ENCODE results near the gene C9orf43.
"Not testable (repeated sequence)": the region's sequence is repeated elsewhere in the genome, so short reads cannot be mapped to it uniquely, and the experiment has no call there.

The C9orf43 gene, protein sequence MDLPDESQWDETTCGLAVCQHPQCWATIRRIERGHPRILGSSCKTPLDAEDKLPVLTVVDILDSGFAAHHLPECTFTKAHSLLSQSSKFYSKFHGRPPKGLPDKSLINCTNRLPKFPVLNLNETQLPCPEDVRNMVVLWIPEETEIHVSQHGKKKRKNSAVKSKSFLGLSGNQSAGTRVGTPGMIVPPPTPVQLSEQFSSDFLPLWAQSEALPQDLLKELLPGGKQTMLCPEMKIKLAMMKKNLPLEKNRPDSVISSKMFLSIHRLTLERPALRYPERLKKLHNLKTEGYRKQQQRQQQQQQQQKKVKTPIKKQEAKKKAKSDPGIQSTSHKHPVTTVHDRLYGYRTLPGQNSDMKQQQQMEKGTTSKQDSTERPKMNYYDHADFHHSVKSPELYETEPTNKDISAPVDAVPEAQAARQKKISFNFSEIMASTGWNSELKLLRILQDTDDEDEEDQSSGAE

DNA sequence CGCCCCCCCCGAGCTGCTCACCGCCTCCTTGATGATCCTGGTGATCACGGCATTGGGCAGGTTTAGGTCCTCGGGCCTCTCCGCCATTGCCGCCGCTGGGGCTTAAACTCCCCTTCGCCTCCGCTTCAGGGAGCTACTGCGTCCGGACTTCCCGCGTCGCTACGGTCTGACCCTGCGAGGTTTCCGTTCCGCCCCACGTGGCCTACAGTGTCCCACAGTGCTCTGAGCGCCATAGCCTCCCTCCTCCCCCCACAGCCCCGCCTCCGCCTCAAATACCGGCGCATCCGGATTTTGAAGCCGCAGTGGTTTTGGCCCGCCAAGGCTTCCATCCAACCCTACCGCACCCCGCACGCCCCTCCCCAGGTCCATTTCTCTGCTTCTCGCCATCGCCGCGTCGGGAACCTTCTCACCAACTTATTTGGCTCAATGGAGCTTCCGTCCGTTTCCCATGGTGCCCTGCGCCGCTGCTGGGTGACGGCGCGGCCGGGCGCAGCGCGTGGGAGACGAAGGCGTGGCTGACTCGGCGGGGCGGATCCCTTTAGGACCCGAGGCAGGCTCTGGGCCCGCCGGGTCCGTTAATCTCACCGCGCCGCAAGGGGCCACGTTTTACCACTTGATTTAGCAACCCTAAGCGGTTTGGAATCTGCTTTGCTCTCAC, at the start of gene C9orf43, which contains the start of gene POLE3:
TSS of gene C9orf43 (plus strand) at position 541 of the 658 bp plus-strand sequence. CDS start 2,747 bp downstream, outside the sequence.
TSS of gene POLE3 (minus strand) at position 469 of the 658 bp plus-strand sequence. CDS start at position 87, 382 bp downstream.
- Mint-ChIP-seq H3K4me3 (peak within 1 kb of the TSS; percentile 94), H3K27me3 (no peaks in the 10 kb centered on the region), H3K4me1 (ENCODE audit: low read depth) (peaks cover 37% of the 10 kb centered on the region), H3K9me3 (no peaks in the 10 kb centered on the region), H3K36me3 (ENCODE audit: low read depth) (peaks cover 49% of the 10 kb centered on the region), H3K27ac (peak within 1 kb of the TSS; percentile 99)
- DNase-seq = peak; percentile 98

DNA sequence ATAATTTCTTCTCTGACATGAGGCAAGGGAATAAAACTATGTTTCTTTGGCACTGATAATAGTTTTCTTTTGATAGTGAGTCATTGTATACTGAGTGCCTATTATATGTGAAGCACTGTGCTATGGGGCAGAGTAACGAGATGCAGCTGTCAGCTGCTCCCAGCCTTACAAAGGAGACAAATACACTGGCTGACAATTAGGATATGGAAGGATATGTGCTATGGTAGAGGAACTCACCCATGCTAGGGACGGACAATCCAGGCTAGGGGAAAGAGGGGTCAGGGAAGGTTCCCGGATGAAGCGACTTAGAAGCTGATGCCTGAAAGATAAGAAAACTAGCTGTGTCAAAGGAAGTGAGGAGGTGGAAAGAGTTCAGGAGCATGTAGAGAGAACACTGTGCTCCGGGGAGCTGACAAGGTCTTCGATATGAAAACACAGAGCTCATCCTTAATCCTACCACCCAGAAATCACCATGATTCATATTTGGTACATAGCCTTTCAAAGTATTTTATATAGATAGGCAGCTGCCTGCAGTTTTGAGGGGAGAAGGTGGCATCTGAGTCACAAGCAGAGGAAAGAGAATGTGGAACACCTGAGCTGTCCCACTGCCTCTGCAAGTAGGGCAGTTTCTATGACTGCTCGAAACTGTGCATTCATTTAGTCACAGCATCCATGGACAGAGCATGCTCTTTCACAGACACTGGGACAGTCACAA, 49.1 kb upstream of the C9orf43 start:
- Mint-ChIP-seq H3K36me3 (ENCODE audit: low read depth) (no peaks in the 10 kb centered on the region), H3K9me3 (no peaks in the 10 kb centered on the region), H3K27me3 (peaks cover 4% of the 10 kb centered on the region), H3K4me1 (ENCODE audit: low read depth) (peaks cover 14% of the 10 kb centered on the region), H3K4me3 (no peak overlapping the region), H3K27ac (peak overlapping the region; percentile 71)
- DNase-seq = no peak

DNA sequence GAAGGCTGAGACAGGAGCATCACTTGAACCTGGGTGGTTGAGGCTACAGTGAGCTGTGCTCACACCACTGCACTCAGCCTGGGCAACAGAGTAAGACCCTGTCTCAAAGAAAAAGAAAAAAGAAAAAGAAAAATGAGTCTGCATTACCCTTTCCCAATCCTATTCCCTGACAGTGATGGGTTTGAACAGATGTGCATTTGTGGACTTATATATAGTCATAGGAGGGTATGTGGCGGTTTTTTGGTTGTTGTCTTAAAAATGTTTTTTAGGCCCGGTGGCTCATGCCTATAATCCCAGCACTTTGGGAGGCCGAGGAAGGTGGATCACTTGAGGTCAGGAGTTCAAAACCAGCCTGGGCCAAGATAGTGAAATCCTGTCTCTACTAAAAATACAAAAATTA, 47.2 kb upstream of the C9orf43 start:
- no peak overlapping the region for H3K27ac Mint-ChIP-seq

DNA sequence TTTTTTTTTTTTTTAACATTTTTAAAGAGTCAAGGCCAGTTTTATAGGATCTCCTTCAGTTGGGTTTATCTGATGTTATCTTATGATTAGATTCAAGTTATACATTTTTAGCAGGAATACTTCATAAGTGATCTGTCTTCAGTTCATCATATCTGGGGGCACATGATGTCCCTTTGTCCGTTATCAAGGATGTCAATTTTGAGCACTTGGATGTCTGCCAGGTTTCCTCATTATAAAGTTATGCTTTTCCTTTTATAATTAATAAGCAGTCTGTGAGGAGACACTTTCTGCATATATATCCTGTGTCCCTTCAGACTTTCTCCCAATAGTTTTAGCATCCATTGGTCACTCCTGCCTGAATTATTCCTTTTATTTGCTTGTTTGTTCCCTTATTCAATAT, 45.6 kb upstream of the C9orf43 start:
- no peak for DNase-seq
- Mint-ChIP-seq H3K27me3 (no peaks in the 10 kb centered on the region), H3K4me1 (ENCODE audit: low read depth) (peaks cover 14% of the 10 kb centered on the region), H3K9me3 (no peaks in the 10 kb centered on the region), H3K27ac (no peak overlapping the region), H3K4me3 (no peak overlapping the region), H3K36me3 (ENCODE audit: low read depth) (no peaks in the 10 kb centered on the region)

More for the DNA sequence above, 47.2 kb upstream of the C9orf43 start:
- DNase-seq = no peak
- no peaks in the 10 kb centered on the region for H3K9me3 Mint-ChIP-seq
- no peak overlapping the region for H3K4me3 Mint-ChIP-seq
- no peaks in the 10 kb centered on the region for H3K36me3 Mint-ChIP-seq (ENCODE audit: low read depth)
- H3K4me1 Mint-ChIP-seq (ENCODE audit: low read depth) = peaks cover 14% of the 10 kb centered on the region
- H3K27me3 Mint-ChIP-seq = no peaks in the 10 kb centered on the region

DNA sequence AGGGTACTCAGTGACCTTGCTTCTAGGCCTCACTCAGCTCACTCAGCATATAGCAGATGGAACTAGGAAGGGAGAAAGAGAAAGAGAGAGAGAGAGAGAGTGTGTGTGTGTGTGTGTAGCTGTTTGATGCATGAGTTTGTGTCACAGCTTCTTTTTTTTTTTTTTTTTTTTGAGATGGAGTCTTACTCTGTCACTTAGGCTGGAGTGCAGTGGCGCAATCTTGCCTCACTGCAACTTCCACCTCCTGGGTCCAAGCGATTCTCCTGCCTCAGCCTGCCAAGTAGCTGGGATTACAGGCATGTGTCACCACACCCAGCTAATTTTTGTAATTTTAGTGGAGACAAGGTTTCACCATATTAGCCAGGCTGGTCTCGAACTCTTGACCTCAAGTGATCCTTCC, 44.9 kb upstream of the C9orf43 start:
- DNase-seq; H3K27me3 Mint-ChIP-seq; H3K27ac Mint-ChIP-seq; H3K4me3 Mint-ChIP-seq; H3K36me3 Mint-ChIP-seq (ENCODE audit: low read depth); H3K9me3 Mint-ChIP-seq: not testable (repeated sequence)
- H3K4me1 Mint-ChIP-seq (ENCODE audit: low read depth) = peaks cover 14% of the 10 kb centered on the region

DNA sequence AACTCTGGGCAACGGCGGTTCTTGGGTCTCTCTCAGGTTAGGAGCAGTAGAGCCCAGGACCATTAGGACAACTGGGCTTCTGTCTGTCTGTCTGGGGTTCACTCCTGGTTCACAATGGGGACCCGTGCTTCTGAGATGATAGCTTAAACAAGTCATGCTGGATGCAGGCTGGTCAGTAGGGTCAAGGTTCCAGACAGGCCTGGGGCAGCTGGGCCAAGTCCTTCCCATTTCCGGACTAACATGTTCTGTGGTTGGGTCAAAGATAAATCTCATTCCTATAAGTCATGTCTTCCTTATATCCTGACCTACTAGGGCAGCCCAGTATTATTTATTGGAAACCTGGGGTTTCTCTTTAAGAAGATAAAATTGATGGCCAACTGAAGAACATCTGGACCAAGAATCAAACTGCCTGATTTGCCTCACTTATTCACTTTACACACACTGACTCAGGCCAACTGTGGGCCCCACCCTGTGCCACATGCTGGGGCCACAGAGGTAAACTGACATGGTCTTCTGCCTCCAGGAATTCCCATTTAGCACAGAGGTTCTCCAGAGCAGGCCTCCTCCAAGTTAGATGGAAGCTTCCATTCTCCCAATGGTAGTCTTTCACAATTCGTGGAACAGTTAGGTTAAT, 42.1 kb upstream of the C9orf43 start:
- Mint-ChIP-seq H3K4me1 (ENCODE audit: low read depth) (peaks cover 3% of the 10 kb centered on the region), H3K27ac (no peak overlapping the region), H3K9me3 (no peaks in the 10 kb centered on the region), H3K36me3 (ENCODE audit: low read depth) (peaks cover 6% of the 10 kb centered on the region), H3K27me3 (no peaks in the 10 kb centered on the region), H3K4me3 (no peak overlapping the region)
- DNase-seq = no peak

DNA sequence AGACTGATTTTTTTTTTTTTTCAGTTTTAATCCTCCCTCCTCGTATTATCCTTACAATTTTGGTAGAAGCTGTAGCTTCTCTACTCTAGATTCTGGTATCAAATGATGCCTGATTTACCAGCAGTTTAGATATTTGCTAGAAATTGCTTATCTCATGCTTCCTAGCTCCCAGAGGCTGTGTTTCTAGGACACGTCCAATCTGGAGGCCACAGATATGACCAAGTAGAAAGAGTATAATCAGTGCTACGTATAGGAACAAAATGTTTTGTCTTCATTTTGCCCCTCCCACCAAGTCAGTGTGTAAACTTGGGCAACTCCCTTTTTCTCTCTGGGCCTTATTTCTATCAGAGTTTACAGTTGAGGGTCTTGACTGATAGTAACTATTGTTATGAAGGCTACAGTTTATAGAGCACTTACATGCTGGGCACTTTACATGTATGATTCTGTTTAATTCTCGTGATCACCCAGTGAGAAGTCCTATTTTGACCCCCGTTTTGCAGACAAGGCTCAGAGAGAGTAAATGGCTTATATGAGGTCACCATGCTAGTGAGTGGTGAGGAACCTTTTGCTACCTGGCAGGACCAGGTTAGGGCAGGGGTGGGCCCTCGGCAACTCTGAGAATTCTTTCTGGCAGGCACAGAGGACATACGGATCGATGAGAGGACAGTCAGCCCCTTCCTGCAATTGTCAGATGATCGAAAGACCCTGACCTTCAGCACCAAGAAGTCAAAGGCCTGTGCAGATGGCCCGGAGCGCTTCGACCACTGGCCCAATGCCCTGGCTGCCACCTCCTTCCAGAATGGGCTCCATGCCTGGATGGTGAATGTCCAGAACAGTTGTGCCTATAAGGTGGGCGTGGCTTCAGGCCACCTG, 41.3 kb upstream of the C9orf43 start:
- Mint-ChIP-seq H3K9me3 (no peaks in the 10 kb centered on the region), H3K36me3 (ENCODE audit: low read depth) (peaks cover 13% of the 10 kb centered on the region), H3K4me3 (no peak overlapping the region), H3K27ac (no peak overlapping the region), H3K4me1 (ENCODE audit: low read depth) (peaks cover under 1% of the 10 kb centered on the region), H3K27me3 (no peaks in the 10 kb centered on the region)
- DNase-seq = no peak

DNA sequence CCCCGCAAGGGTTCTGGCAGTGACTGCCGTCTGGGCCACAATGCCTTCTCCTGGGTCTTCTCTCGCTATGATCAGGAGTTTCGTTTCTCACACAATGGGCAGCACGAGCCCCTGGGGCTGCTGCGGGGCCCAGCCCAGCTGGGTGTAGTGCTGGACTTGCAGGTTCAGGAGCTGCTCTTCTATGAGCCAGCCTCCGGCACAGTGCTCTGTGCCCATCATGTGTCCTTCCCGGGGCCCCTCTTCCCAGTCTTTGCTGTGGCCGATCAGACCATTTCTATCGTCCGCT, 40.7 kb upstream of the C9orf43 start:
- Mint-ChIP-seq H3K36me3 (ENCODE audit: low read depth) (peaks cover 18% of the 10 kb centered on the region), H3K27me3 (no peaks in the 10 kb centered on the region), H3K9me3 (no peaks in the 10 kb centered on the region), H3K4me3 (no peak overlapping the region), H3K4me1 (ENCODE audit: low read depth) (peaks cover 2% of the 10 kb centered on the region), H3K27ac (no peak overlapping the region)
- no peak for DNase-seq

DNA sequence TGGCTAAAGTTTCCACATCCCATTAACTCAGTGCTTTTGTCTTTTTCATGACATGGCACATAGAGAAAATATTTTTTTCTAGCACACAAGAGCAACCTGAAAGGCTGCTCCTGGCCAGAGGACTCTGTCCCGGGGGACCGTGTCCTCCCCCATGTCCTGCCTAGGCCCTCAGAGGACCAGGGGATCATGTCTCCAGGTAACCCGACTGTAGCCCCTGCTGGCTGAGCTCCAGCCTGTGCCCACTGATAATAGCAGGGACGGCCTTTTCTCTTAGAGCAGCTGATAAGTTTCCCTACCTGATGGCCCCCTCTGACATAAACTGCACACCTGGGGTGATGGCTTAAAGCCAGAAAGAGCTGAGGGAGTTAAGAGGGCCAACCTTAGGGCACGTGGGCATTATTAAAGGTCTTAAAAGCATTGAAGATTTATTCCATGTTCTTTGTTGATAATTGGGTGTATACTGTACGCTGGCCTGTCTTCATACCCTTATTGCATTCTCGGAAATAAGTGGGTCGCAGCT, 39.7 kb upstream of the C9orf43 start:
- Mint-ChIP-seq H3K27ac (no peak overlapping the region), H3K9me3 (no peaks in the 10 kb centered on the region), H3K4me1 (ENCODE audit: low read depth) (peaks cover 13% of the 10 kb centered on the region), H3K4me3 (no peak overlapping the region), H3K27me3 (no peaks in the 10 kb centered on the region), H3K36me3 (ENCODE audit: low read depth) (peaks cover 29% of the 10 kb centered on the region)
- no peak for DNase-seq

DNA sequence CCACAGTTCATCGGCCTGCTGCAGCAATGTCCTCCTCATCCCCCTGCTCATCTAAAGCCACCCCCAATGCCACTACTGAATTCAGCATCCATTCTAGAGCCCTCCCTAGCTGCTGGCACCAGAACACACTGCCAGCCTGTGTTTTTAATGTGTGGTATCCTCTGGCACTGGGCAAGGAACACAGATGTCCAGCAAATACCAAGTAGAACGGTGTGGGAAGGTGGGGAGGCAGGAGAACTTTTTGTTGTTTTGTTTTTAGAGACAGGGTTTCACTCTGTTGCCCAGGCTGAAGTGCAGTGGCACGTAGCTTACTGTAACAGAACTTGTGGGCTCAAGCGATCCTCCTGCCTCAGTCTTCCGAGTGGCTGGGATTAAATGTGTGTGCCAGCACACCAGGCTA, 38.5 kb upstream of the C9orf43 start:
- Mint-ChIP-seq H3K9me3 (no peaks in the 10 kb centered on the region), H3K36me3 (ENCODE audit: low read depth) (peaks cover 30% of the 10 kb centered on the region), H3K4me1 (ENCODE audit: low read depth) (peaks cover 15% of the 10 kb centered on the region), H3K27me3 (no peaks in the 10 kb centered on the region), H3K27ac (no peak overlapping the region), H3K4me3 (no peak overlapping the region)
- no peak for DNase-seq

DNA sequence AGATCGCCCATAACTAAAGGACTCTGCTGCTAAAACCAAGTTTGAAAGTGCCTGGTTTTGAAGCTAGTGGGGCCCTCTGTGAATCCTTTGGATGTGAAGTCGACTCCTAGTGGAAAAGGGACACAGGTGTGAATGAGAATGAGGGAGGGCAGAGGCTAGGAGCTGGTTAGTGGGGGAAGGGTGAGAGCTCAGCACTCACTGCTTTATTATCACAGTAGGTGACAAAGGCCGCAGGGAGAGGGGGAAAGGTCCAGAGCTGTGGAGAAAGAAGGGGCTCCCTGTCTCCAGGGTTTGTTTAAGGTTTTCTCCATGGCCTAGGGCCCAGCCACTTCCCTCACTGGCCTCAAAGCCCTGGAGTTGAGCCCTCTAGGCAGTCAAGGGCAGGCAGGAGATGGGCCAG, 37.3 kb upstream of the C9orf43 start:
- no peaks in the 10 kb centered on the region for H3K27me3 Mint-ChIP-seq
- peaks cover 30% of the 10 kb centered on the region for H3K36me3 Mint-ChIP-seq (ENCODE audit: low read depth)
- H3K9me3 Mint-ChIP-seq = no peaks in the 10 kb centered on the region
- no peak overlapping the region for H3K4me3 Mint-ChIP-seq
- DNase-seq = no peak
- H3K4me1 Mint-ChIP-seq (ENCODE audit: low read depth) = peaks cover 17% of the 10 kb centered on the region
- H3K27ac Mint-ChIP-seq = no peak overlapping the region

DNA sequence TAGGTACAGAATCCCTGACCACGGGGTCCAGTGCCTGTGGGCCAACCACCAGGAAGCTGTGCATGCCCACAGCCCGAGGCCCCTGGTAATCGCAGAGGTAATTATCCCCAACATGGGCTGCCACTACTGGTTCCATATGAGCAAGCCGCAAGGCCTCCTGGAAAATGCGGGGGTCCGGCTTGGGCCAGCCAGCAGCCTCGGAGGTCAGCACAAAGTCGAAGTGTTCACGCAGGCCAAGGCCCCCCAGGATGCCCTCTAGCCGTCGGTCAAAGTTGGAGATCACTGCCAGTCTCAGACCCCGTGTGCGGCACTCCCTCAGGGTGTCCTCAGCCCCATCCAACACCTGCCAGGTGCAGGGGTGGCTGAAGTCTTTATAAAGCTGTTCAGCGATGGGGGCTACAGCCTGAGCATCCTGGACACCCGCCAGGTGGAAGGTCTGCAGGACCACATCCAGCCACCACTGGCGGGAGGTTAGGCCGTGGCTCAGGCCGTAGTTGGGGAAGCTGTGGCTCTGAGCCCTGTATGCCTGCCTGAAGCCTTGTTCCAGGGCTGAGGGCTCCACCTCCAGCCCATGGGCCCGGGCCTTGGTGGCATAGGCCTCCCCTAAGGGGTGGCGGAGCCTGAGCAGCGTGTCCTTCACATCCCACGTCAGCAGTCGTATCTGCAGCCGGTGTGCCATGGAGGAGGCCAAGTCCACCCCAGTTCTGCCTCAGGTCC, 36.7 kb upstream of the C9orf43 start:
- no peak overlapping the region for H3K4me3 Mint-ChIP-seq
- no peak for DNase-seq
- H3K27me3 Mint-ChIP-seq = no peaks in the 10 kb centered on the region
- peaks cover 17% of the 10 kb centered on the region for H3K4me1 Mint-ChIP-seq (ENCODE audit: low read depth)
- peaks cover 30% of the 10 kb centered on the region for H3K36me3 Mint-ChIP-seq (ENCODE audit: low read depth)
- no peaks in the 10 kb centered on the region for H3K9me3 Mint-ChIP-seq
- H3K27ac Mint-ChIP-seq = no peak overlapping the region
